Kidney epithelial cell (primary cell): ENCODE results near the gene ATG13. TPM values are rescaled to one million over a fixed set of nuclear protein-coding genes. Genes with fewer than 3 reads are reported as not detected.
"Not testable (repeated sequence)": the region's sequence is repeated elsewhere in the genome, so short reads cannot be mapped to it uniquely, and the experiment has no call there.

Source experiments
- DNase-seq: peaks from one replicate; pipeline ENCODE4 v3.0.0-alpha.2; 2010; ENCODE audit warnings: low read depth
- H3K27me3 ChIP-seq: 2 replicates; pipeline ENCODE4 v1.6.0; 2011; ENCODE audit warnings: low read length; ENCODE audit not compliant: control insufficient read depth, insufficient read depth
- H3K36me3 ChIP-seq: 2 replicates; pipeline ENCODE4 v1.5.1; 2011; ENCODE audit warnings: low read length; ENCODE audit not compliant: control insufficient read depth, insufficient read depth
- H3K4me3 ChIP-seq: 2 replicates; pipeline ENCODE4 v1.5.1; 2011; ENCODE audit warnings: low read depth, mild to moderate bottlenecking, control low read depth, low read length
- CTCF ChIP-seq: IDR thresholded peaks from 2 replicates; pipeline ENCODE4 v1.5.1; 2011; ENCODE audit warnings: mild to moderate bottlenecking, moderate library complexity, low read length, control low read depth, inconsistent platforms; ENCODE audit not compliant: insufficient read depth, poor library complexity, severe bottlenecking
- total RNA-seq: library from RNA; depleted of rRNA; stranded (reverse); fragments of >200 nt; gene quantifications from 2 replicates; pipeline ENCODE4 v1.2.3, GENCODE V29; 2015

The ATG13 gene
- total RNA-seq, 1 donor from 2014 or later: 90.7 TPM

- H3K27me3 ChIP-seq: no peaks in the 10 kb centered on the region
- TF ChIP-seq CTCF: no peak
- no peak overlapping the region for H3K4me3 ChIP-seq
- H3K36me3 ChIP-seq: no peaks in the 10 kb centered on the region
- peak; percentile 53 for DNase-seq
These were observed 93.5 kb downstream of the ATG13 start for GRCh38 chr11:46710821-46711269.

DNA sequence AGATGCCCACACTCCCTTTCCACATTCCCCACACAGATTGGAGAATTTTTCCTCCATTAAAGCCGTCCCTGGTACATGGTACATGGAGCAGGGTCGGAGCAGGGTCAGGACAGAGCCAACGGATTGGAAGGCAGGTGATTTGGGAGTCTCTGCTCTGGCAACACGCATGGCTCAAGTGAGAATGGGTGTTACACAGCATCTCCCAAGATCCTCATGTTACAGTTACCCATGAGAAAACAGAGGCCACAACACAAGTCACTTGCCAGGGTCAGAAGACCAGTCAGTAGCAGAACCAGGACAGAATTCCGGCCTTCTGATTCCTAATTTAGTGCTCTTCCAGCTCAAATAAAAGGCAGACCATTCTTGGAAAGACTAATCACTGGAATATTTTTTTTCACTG is 94.0 kb downstream of the ATG13 start:
- TF ChIP-seq CTCF: no peak
- H3K27me3 ChIP-seq: no peaks in the 10 kb centered on the region
- H3K4me3 ChIP-seq: no peak overlapping the region
- no peak for DNase-seq
- H3K36me3 ChIP-seq: no peaks in the 10 kb centered on the region

- no peak for DNase-seq
- TF ChIP-seq CTCF: no peak
- Histone ChIP-seq H3K36me3 (no peaks in the 10 kb centered on the region), H3K27me3 (no peaks in the 10 kb centered on the region), H3K4me3 (no peak overlapping the region)
These were observed 95.7 kb downstream of the ATG13 start for GRCh38 chr11:46712874-46713576.

DNA sequence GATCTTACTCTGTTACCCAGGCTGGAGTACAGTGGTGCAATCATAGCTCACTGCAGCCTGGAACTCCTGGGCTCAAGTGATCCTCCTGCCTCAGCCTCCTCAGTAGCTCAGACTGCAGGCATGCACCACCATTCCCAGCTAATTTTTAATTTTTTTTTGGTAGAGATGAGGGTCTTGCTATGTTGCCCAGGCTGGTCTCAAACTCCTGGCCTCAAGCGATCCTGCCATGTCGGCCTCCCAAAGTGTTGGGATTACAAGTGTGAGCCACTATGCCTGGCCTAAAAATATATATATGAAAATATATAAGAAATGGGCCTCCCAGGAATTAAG is 100.4 kb downstream of the ATG13 start:
- not testable (repeated sequence) for H3K36me3 ChIP-seq, DNase-seq, H3K4me3 ChIP-seq, H3K27me3 ChIP-seq

DNA sequence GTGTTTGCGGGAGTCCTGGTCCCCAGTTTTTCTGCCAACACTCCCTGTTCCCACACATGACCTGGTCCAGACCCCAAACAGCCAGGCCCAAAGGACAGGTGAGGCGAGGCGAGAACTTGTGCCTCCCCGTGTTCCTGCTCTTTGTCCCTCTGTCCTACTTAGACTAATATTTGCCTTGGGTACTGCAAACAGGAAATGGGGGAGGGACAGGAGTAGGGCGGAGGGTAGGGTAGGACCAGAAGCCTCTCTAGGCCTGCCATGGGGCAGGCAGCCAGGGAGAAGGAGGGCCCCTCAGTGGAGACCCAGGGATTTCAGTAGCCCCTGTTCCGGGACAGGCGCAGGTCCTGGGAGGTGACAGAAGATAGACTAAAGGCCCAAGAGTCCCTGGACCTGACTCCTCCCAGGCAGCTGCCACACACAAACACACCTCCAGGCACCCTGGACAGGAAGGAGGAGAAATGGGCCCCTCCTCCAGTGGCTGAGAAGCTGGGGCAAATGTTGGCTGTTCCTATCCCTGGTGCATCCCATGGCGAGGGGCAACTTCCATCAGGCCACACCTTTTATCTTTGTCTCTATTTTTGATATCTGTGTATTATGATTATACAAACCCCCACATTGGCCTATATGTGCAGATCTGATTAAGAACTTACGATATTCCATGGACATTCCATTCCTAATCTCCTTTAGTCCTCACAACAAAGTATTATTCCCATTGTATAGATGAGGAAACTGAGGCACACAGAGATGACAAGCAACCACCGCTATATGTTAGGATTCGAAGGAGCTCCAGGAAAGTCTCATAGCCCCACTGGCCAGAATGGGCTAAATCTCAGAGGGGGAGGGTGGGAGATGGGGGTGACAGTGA is 101.0 kb downstream of the ATG13 start:
- no peak for TF ChIP-seq CTCF
- Histone ChIP-seq H3K4me3 (no peak overlapping the region), H3K36me3 (no peaks in the 10 kb centered on the region), H3K27me3 (no peaks in the 10 kb centered on the region)
- DNase-seq: no peak

- no peaks in the 10 kb centered on the region for H3K36me3 ChIP-seq
- no peaks in the 10 kb centered on the region for H3K27me3 ChIP-seq
- H3K4me3 ChIP-seq: no peak within 1 kb of the TSS
- DNase-seq: no peak
- no peak for TF ChIP-seq CTCF
These were observed 101.7 kb downstream of the ATG13 start, which contains the start of gene F2 for GRCh38 chr11:46719048-46719542. TSS of gene F2 (plus strand) at chr11:46719213. CDS start at chr11:46719236, 23 bp downstream.
